ENCODE data around the gene GAST. TPM values are rescaled to one million over a fixed set of nuclear protein-coding genes. Genes with fewer than 3 reads are reported as not detected.
A peak's percentile ranks its signal among the peaks of the same experiment; 100 is the strongest.

Gene GAST
- total and polyA plus RNA-seq, 2 of the 13 experiments (the other 11 are each of a cell fraction or from before 2014, with no cell fraction given) = 0.32 to 0.42 TPM

DNA sequence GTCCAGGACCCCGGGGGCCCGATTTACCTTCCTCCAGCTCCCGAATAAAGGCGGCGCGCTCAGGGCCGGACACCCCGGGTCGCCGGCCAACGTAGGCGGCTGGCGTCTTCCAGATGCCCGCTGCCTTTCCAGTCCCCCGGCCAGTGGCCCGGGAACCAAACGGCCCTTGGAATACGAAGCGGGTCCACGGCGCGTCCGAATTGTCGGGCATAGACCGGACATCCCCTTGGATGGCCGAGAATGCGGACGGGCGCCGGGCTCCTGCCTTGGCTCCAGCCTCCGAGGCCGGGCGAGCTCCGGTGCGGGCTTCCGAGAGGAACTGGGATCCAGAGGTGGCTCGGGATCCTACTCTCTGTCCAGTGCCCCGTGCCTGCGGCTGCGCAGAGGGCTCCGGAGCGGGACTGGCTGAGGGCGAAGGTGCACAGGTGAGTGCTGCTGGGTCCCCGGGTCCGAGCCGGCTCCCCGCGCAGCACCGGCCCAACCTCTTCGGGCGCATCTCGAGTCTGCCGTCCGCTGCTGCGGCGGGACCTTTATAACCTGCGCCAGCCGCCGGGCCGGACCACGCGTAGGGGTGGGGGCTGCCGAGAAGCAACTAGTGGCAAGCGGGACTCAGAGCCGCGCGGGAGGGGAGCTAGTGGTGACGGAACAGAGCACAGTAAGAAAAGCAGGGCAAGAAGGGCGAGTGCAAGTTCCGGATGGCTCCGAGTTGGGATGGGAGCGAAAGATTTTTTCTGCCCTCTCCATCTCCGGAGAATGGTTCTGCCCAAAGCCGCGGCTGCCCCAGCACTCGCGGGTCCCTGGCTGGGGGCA, 22.2 kb downstream of the GAST start, which contains the start of gene HAP1 (continued):
- no peak for TF ChIP-seq ZNF672 (CRISPR knock-in tag; IDR thresholded peaks at IDR 0.05)
- TF ChIP-seq SALL1 (CRISPR knock-in tag; IDR thresholded peaks at IDR 0.05) = peak; percentile 18; the same call in 1 of the 2 replicates
- TF ChIP-seq ZNF205 (CRISPR knock-in tag; IDR thresholded peaks at IDR 0.05) = peak; percentile 71; the same call in 1 of the 2 replicates
- TF ChIP-seq, protein P1, sequence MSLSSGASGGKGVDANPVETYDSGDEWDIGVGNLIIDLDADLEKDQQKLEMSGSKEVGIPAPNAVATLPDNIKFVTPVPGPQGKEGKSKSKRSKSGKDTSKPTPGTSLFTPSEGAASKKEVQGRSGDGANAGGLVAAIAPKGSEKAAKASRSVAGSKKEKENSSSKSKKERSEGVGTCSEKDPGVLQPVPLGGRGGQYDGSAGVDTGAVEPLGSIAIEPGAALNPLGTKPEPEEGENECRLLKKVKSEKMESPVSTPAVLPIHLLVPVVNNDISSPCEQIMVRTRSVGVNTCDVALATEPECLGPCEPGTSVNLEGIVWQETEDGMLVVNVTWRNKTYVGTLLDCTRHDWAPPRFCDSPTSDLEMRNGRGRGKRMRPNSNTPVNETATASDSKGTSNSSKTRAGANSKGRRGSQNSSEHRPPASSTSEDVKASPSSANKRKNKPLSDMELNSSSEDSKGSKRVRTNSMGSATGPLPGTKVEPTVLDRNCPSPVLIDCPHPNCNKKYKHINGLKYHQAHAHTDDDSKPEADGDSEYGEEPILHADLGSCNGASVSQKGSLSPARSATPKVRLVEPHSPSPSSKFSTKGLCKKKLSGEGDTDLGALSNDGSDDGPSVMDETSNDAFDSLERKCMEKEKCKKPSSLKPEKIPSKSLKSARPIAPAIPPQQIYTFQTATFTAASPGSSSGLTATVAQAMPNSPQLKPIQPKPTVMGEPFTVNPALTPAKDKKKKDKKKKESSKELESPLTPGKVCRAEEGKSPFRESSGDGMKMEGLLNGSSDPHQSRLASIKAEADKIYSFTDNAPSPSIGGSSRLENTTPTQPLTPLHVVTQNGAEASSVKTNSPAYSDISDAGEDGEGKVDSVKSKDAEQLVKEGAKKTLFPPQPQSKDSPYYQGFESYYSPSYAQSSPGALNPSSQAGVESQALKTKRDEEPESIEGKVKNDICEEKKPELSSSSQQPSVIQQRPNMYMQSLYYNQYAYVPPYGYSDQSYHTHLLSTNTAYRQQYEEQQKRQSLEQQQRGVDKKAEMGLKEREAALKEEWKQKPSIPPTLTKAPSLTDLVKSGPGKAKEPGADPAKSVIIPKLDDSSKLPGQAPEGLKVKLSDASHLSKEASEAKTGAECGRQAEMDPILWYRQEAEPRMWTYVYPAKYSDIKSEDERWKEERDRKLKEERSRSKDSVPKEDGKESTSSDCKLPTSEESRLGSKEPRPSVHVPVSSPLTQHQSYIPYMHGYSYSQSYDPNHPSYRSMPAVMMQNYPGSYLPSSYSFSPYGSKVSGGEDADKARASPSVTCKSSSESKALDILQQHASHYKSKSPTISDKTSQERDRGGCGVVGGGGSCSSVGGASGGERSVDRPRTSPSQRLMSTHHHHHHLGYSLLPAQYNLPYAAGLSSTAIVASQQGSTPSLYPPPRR (CRISPR knock-in tag; IDR thresholded peaks at IDR 0.05; ENCODE audit: borderline replicate concordance) = no peak
- TF ChIP-seq, protein P2, sequence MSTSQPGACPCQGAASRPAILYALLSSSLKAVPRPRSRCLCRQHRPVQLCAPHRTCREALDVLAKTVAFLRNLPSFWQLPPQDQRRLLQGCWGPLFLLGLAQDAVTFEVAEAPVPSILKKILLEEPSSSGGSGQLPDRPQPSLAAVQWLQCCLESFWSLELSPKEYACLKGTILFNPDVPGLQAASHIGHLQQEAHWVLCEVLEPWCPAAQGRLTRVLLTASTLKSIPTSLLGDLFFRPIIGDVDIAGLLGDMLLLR (CRISPR knock-in tag; IDR thresholded peaks at IDR 0.05) = peak; percentile 12; the same call in 1 of the 2 replicates
- TF ChIP-seq DMAP1 (CRISPR knock-in tag; IDR thresholded peaks at IDR 0.05) = no peak
- no peak; the same call in 1 of the 2 replicates for TF ChIP-seq ZNF839 (CRISPR knock-in tag; IDR thresholded peaks at IDR 0.05; ENCODE audit: borderline replicate concordance)
- TF ChIP-seq, protein P3, sequence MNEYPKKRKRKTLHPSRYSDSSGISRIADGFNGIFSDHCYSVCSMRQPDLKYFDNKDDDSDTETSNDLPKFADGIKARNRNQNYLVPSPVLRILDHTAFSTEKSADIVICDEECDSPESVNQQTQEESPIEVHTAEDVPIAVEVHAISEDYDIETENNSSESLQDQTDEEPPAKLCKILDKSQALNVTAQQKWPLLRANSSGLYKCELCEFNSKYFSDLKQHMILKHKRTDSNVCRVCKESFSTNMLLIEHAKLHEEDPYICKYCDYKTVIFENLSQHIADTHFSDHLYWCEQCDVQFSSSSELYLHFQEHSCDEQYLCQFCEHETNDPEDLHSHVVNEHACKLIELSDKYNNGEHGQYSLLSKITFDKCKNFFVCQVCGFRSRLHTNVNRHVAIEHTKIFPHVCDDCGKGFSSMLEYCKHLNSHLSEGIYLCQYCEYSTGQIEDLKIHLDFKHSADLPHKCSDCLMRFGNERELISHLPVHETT (CRISPR knock-in tag; conservative IDR thresholded peaks at IDR 0.05) = 0 out of 2 replicates have a peak, but pooled peaks have one; percentile 62
- TF ChIP-seq KDM5B (CRISPR knock-in tag; IDR thresholded peaks at IDR 0.05; ENCODE audit: borderline replicate concordance) = no peak; the same call in none of the 2 replicates
- TF ChIP-seq HIVEP1 (CRISPR knock-in tag; IDR thresholded peaks at IDR 0.05) = no peak
- TF ChIP-seq ZNF879 (CRISPR knock-in tag; IDR thresholded peaks at IDR 0.05) = no peak
- TF ChIP-seq, protein P4, sequence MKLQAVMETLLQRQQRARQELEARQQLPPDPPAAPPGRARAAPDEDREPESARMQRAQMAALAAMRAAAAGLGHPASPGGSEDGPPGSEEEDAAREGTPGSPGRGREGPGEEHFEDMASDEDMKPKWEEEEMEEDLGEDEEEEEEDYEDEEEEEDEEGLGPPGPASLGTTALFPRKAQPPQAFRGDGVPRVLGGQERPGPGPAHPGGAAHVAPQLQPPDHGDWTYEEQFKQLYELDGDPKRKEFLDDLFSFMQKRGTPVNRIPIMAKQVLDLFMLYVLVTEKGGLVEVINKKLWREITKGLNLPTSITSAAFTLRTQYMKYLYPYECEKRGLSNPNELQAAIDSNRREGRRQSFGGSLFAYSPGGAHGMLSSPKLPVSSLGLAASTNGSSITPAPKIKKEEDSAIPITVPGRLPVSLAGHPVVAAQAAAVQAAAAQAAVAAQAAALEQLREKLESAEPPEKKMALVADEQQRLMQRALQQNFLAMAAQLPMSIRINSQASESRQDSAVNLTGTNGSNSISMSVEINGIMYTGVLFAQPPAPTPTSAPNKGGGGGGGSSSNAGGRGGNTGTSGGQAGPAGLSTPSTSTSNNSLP (IDR thresholded peaks at IDR 0.05; ENCODE audit: low read depth, low read length) = no peak
- TF ChIP-seq ARNTL (CRISPR knock-in tag; IDR thresholded peaks at IDR 0.05) = no peak
- TF ChIP-seq, protein P5, sequence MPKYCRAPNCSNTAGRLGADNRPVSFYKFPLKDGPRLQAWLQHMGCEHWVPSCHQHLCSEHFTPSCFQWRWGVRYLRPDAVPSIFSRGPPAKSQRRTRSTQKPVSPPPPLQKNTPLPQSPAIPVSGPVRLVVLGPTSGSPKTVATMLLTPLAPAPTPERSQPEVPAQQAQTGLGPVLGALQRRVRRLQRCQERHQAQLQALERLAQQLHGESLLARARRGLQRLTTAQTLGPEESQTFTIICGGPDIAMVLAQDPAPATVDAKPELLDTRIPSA (CRISPR knock-in tag; IDR thresholded peaks at IDR 0.05; ENCODE audit: borderline replicate concordance) = no peak
- TF ChIP-seq ZMAT3 (CRISPR knock-in tag; conservative IDR thresholded peaks at IDR 0.05) = no peak
- TF ChIP-seq, protein P6, sequence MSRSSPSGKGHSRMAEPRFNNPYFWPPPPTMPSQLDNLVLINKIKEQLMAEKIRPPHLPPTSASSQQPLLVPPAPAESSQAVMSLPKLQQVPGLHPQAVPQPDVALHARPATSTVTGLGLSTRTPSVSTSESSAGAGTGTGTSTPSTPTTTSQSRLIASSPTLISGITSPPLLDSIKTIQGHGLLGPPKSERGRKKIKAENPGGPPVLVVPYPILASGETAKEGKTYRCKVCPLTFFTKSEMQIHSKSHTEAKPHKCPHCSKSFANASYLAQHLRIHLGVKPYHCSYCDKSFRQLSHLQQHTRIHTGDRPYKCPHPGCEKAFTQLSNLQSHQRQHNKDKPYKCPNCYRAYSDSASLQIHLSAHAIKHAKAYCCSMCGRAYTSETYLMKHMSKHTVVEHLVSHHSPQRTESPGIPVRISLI (CRISPR knock-in tag; IDR thresholded peaks at IDR 0.05; ENCODE audit: borderline replicate concordance) = no peak
- TF ChIP-seq RFX3 (CRISPR knock-in tag; IDR thresholded peaks at IDR 0.05) = no peak
- no peak for TF ChIP-seq LCORL (IDR thresholded peaks at IDR 0.05)
- TF ChIP-seq LCORL (CRISPR knock-in tag; IDR thresholded peaks at IDR 0.05) = no peak

Data from HepG2 (cell line).